Mesendoderm (in vitro differentiated cells): ENCODE measurements around the gene TBC1D14.

Experiments used
- DNase-seq: peaks from one replicate; pipeline ENCODE4 v3.0.0; 2013
- H2AK5ac ChIP-seq: 2 replicates; pipeline ENCODE4 v1.6.1; 2013; ENCODE audit warnings: low read length, inconsistent platforms
- H2BK120ac ChIP-seq: 2 replicates; pipeline ENCODE4 v1.6.1; 2013; ENCODE audit warnings: low read depth, mild to moderate bottlenecking, low read length, moderate library complexity, mixed read lengths
- H2BK15ac ChIP-seq: replicated peaks from 2 replicates; pipeline ENCODE4 v1.6.1; 2013; ENCODE audit warnings: low read depth, mild to moderate bottlenecking, moderate library complexity
- H2BK5ac ChIP-seq: 2 replicates; pipeline ENCODE4 v1.6.1; 2013; ENCODE audit warnings: low read length, inconsistent platforms
- H3K18ac ChIP-seq: 2 replicates; pipeline ENCODE4 v1.6.1; 2013; ENCODE audit warnings: mild to moderate bottlenecking, low read length, mixed read lengths
- H3K23ac ChIP-seq: one replicate; pipeline ENCODE4 v1.6.1; 2013; ENCODE audit warnings: low read length
- H3K27ac ChIP-seq: 2 replicates; pipeline ENCODE4 v1.5.1; 2013; ENCODE audit warnings: low read depth, mild to moderate bottlenecking, inconsistent platforms, low read length, moderate library complexity
- H3K27me3 ChIP-seq: 2 replicates; pipeline ENCODE4 v1.6.1; 2013; ENCODE audit warnings: low read length, control low read depth, mild to moderate bottlenecking, inconsistent platforms; ENCODE audit not compliant: insufficient read depth, poor library complexity
- H3K36me3 ChIP-seq: 2 replicates; pipeline ENCODE4 v1.6.1; 2013; ENCODE audit warnings: low read length, inconsistent platforms; ENCODE audit not compliant: control insufficient read depth, insufficient read depth
- H3K4ac ChIP-seq: one replicate; pipeline ENCODE4 v1.6.1; 2013; ENCODE audit warnings: low read depth, mild to moderate bottlenecking, low read length, moderate library complexity
- H3K4me1 ChIP-seq: 2 replicates; pipeline ENCODE4 v1.6.1; 2013; ENCODE audit warnings: low read depth, low read length, inconsistent platforms; ENCODE audit not compliant: control insufficient read depth
- H3K4me2 ChIP-seq: 2 replicates; pipeline ENCODE4 v1.6.1; 2013; ENCODE audit warnings: low read length
- H3K4me3 ChIP-seq: 2 replicates; pipeline ENCODE4 v1.5.1; 2013; ENCODE audit warnings: mild to moderate bottlenecking, low read length
- H3K56ac ChIP-seq: one replicate; pipeline ENCODE4 v1.6.1; 2013; ENCODE audit warnings: low read length
- H3K79me1 ChIP-seq: 2 replicates; pipeline ENCODE4 v1.6.1; 2013; ENCODE audit warnings: low read length, inconsistent platforms
- H3K79me2 ChIP-seq: 2 replicates; pipeline ENCODE4 v1.6.1; 2013; ENCODE audit warnings: mild to moderate bottlenecking, low read length; ENCODE audit not compliant: control insufficient read depth, insufficient read depth
- H3K9ac ChIP-seq: 2 replicates; pipeline ENCODE4 v1.6.1; 2013; ENCODE audit warnings: low read length, inconsistent platforms
- H4K5ac ChIP-seq: one replicate; pipeline ENCODE4 v1.6.1; 2013; ENCODE audit warnings: low read length
- H4K8ac ChIP-seq: one replicate; pipeline ENCODE4 v1.6.1; 2013; ENCODE audit warnings: low read depth, mild to moderate bottlenecking, control low read depth, low read length, moderate library complexity
- WGBS: extraction: QIAGEN DNeasy Blood & Tissue Kit; methylation state at CpG from one replicate; pipeline ENCODE4 v1.1.7; 2013; ENCODE audit warnings: low lambda C conversion rate, missing lambda C conversion rate; ENCODE audit not compliant: insufficient coverage; ENCODE audit errors: extremely low coverage; 5-methylcytosine and 5-hydroxymethylcytosine counted together

The TBC1D14 gene

GRCh38 chr4:6924361-6924779, 14.7 kb downstream of the TBC1D14 start:
- H3K79me1 ChIP-seq = no peaks in the 10 kb centered on the region
- H2BK120ac ChIP-seq = no peak overlapping the region
- no peak overlapping the region for H3K4me2 ChIP-seq
- H3K9ac ChIP-seq = no peak overlapping the region
- no peaks in the 10 kb centered on the region for H3K27me3 ChIP-seq
- no peak overlapping the region for H3K4me3 ChIP-seq
- H3K18ac ChIP-seq = no peak overlapping the region
- H2AK5ac ChIP-seq = no peak overlapping the region
- H3K4ac ChIP-seq = no peak overlapping the region
- no peak for DNase-seq
- H2BK15ac ChIP-seq = no peak overlapping the region
- no peak overlapping the region for H3K27ac ChIP-seq
- no peak overlapping the region for H2BK5ac ChIP-seq
- no peak overlapping the region for H3K56ac ChIP-seq
- no peaks in the 10 kb centered on the region for H3K36me3 ChIP-seq
- no peaks in the 10 kb centered on the region for H3K79me2 ChIP-seq
- no peak overlapping the region for H3K23ac ChIP-seq
- H3K4me1 ChIP-seq = peaks cover 6% of the 10 kb centered on the region
- no peak overlapping the region for H4K8ac ChIP-seq
- no CpG with 5 or more reads among the region's 12 CpGs for WGBS
- H4K5ac ChIP-seq = no peak overlapping the region

GRCh38 chr4:6925357-6925836, 15.8 kb downstream of the TBC1D14 start:
- Histone ChIP-seq H3K23ac (no peak overlapping the region), H3K79me1 (no peaks in the 10 kb centered on the region), H3K18ac (no peak overlapping the region), H3K4me1 (peaks cover 6% of the 10 kb centered on the region), H3K79me2 (no peaks in the 10 kb centered on the region), H2BK5ac (no peak overlapping the region), H2AK5ac (no peak overlapping the region), H3K36me3 (no peaks in the 10 kb centered on the region), H2BK120ac (no peak overlapping the region), H3K27ac (no peak overlapping the region), H3K27me3 (no peaks in the 10 kb centered on the region), H3K56ac (no peak overlapping the region), H4K8ac (no peak overlapping the region), H3K4ac (no peak overlapping the region), H3K9ac (no peak overlapping the region), H2BK15ac (no peak overlapping the region), H3K4me3 (no peak overlapping the region), H3K4me2 (no peak overlapping the region), H4K5ac (no peak overlapping the region)
- DNase-seq = no peak
- WGBS = no CpG with 5 or more reads among the region's 14 CpGs

- Histone ChIP-seq H3K56ac (no peak overlapping the region), H3K79me2 (no peaks in the 10 kb centered on the region), H3K79me1 (no peaks in the 10 kb centered on the region), H3K9ac (no peak overlapping the region), H3K23ac (no peak overlapping the region), H2BK15ac (no peak overlapping the region), H2AK5ac (no peak overlapping the region), H3K18ac (no peak overlapping the region), H3K4me3 (no peak overlapping the region), H3K4me2 (no peak overlapping the region), H2BK5ac (no peak overlapping the region), H3K4ac (no peak overlapping the region), H2BK120ac (no peak overlapping the region), H3K36me3 (no peaks in the 10 kb centered on the region), H3K4me1 (peaks cover 6% of the 10 kb centered on the region), H3K27ac (no peak overlapping the region), H3K27me3 (no peaks in the 10 kb centered on the region), H4K8ac (no peak overlapping the region), H4K5ac (no peak overlapping the region)
- WGBS = no CpG with 5 or more reads among the region's 19 CpGs
- no peak for DNase-seq
Observed at GRCh38 chr4:6926081-6926480, 16.5 kb downstream of the TBC1D14 start.

GRCh38 chr4:6926681-6927478, 17.3 kb downstream of the TBC1D14 start:
- Histone ChIP-seq H3K36me3 (no peaks in the 10 kb centered on the region), H3K4me3 (no peak overlapping the region), H2BK5ac (no peak overlapping the region), H3K79me2 (no peaks in the 10 kb centered on the region), H3K27ac (no peak overlapping the region), H3K23ac (no peak overlapping the region), H3K18ac (no peak overlapping the region), H3K79me1 (no peaks in the 10 kb centered on the region), H3K4me1 (peaks cover 6% of the 10 kb centered on the region), H4K5ac (no peak overlapping the region), H2AK5ac (no peak overlapping the region), H3K9ac (peak overlapping the region; percentile 1), H3K27me3 (no peaks in the 10 kb centered on the region), H2BK120ac (no peak overlapping the region), H3K56ac (peak overlapping the region; percentile 6), H2BK15ac (no peak overlapping the region), H4K8ac (no peak overlapping the region), H3K4me2 (no peak overlapping the region), H3K4ac (no peak overlapping the region)
- DNase-seq = peak; percentile 67
- no CpG with 5 or more reads among the region's 13 CpGs for WGBS

GRCh38 chr4:6928081-6928480, 18.5 kb downstream of the TBC1D14 start:
- Histone ChIP-seq H3K36me3 (no peaks in the 10 kb centered on the region), H3K27me3 (no peaks in the 10 kb centered on the region), H2AK5ac (no peak overlapping the region), H3K27ac (no peak overlapping the region), H3K23ac (no peak overlapping the region), H2BK15ac (no peak overlapping the region), H3K79me1 (peaks cover 1% of the 10 kb centered on the region), H3K4me2 (no peak overlapping the region), H3K9ac (no peak overlapping the region), H3K4ac (no peak overlapping the region), H3K4me1 (peaks cover 6% of the 10 kb centered on the region), H2BK5ac (no peak overlapping the region), H4K5ac (no peak overlapping the region), H4K8ac (no peak overlapping the region), H2BK120ac (no peak overlapping the region), H3K18ac (no peak overlapping the region), H3K4me3 (no peak overlapping the region), H3K79me2 (no peaks in the 10 kb centered on the region), H3K56ac (no peak overlapping the region)
- no CpG with 5 or more reads among the region's 4 CpGs for WGBS
- no peak for DNase-seq
